ENCODE results near the gene FBXO3.
"Not testable (repeated sequence)": the region's sequence is repeated elsewhere in the genome, so short reads cannot be mapped to it uniquely, and the experiment has no call there.

The FBXO3 gene, protein sequence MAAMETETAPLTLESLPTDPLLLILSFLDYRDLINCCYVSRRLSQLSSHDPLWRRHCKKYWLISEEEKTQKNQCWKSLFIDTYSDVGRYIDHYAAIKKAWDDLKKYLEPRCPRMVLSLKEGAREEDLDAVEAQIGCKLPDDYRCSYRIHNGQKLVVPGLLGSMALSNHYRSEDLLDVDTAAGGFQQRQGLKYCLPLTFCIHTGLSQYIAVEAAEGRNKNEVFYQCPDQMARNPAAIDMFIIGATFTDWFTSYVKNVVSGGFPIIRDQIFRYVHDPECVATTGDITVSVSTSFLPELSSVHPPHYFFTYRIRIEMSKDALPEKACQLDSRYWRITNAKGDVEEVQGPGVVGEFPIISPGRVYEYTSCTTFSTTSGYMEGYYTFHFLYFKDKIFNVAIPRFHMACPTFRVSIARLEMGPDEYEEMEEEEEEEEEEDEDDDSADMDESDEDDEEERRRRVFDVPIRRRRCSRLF

GRCh38 chr11:33773987-33774735 lies at the start of gene FBXO3:
Gene FBXO3, minus strand, starts transcription at chr11:33774520. Its CDS starts 23 bp downstream, at chr11:33774497.
- peak in 55 of 56 donors; percentile 25 to 93 (median 81) for DNase-seq

DNA sequence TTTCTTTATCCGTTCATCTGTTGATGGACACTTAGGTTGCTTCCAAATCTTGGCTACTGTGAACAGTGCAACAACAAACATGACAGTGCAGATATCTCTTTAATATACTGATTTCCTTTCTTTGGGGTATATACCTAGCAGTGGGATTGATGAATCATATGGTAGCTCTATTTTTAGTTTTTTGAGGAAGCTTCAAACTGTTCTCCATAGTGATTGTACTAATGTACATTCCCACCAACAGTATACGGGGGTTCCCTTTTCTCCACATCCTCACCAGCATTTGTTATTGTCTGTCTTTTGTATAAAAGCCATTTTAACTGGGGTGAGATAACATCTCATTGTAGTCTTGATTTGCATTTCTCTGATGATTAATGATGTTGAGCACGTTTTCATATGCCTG lies 48.7 kb upstream of the FBXO3 start:
- not testable (repeated sequence) for DNase-seq

DNA sequence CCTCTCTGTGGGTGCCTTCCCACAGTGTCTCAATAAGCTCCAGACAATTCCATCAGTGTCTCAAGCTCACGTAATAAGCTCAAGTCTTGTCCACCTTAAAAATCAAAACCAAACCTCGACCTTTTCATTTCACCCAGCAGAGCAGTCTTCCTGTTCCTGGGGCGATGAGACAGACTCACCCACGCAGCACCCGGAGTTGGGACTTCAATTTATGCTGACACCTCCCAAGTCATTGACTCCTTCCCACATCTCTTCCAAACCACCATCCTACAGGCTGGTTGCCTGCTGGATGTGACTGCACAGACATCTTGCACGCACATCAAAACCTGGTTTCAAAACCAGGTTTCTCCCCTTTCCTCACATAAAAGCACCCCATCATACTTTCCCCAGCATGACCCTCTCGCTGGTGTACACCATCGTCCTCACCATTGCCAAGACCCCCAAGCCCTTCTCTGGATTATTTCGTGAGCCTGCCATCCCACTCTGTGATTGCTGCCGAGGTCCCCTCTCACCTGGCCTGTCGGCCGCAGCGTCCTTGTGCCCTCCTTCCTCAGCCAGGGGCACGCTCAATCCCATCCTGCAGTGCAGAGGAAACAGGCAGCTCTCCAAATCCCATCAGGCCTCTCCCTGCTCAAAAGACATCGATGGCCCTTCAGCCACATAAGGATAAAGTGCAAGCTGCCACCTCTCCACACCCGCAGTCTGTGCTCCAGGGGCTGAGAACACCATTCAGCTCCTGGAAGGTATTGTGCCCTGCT lies 45.1 kb upstream of the FBXO3 start:
- DNase-seq: peak in 15 of 56 donors; percentile 17 to 71 (median 32)

DNA sequence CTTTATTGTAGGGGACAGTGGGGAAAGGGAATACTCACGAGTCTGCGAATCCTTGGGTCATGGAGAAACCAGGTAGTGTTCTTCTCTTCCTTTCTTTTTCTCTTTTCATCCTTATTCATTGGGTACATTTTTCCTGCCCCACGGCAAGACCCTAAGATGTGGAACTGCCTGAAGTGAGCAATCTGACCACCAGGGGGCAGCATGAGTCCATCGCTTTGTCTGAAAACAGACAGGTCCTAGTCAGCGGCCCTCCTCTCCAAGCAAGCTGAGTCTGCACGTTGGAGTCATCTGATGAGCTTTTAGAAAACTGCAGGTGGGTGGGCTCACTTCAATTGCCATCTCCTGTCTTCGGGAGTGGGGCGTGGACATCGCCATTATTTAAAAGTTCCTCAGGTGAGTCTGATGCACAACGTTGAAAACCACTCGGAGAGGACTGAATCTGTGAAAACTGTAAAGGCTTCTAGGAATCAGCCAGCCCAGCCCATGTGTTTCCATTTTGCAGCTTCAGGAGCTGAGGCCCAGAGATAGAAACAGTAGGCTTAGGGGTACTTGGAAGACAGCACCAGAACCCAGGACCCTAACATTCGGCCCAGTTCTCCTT lies 34.0 kb upstream of the FBXO3 start:
- DNase-seq: peak in 53 of 56 donors; percentile 26 to 95 (median 71)

DNA sequence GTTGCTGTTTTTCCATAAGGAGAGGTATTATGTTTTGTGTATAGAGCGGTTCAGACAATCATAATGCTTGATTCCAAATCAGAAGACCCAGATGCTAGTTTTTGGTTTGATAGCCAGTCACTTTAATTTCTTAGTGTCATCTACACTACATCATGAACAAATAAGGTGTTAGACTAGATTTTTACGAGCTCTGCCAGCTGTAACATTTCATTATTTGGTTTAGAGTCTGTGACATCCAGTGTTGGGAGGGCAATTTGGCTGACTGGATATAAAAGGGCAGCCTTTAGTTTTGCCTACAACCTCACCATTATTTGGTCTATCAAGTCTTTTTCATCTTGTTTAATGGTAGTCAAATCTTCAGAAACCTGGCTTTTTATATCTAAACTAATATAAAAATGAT lies 30.2 kb upstream of the FBXO3 start:
- DNase-seq: no peak

- peak in 42 of 56 donors; percentile 8 to 81 (median 36) for DNase-seq
Observed at GRCh38 chr11:33802194-33802950, 28.1 kb upstream of the FBXO3 start.

DNA sequence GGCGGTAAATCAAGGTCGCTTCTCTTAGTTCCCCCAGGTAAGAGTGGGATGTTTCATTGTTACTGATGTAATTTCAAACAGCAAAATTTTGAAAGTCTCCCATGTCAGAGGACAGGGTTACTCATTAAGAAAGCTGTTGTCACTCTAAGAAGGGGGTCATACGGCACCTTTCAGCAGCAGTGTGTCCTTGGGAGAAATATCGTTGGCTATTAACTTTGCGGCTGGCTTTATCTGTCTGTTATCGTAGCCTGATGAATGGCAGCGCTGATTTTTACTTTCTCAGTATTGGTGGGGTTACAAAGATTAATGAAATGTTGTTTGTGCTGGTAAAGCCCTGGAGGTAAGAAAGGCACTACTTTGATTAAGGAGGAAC lies 27.5 kb upstream of the FBXO3 start:
- no peak for DNase-seq

- DNase-seq: no peak
Observed at GRCh38 chr11:33797879-33798278, 23.6 kb upstream of the FBXO3 start.

DNA sequence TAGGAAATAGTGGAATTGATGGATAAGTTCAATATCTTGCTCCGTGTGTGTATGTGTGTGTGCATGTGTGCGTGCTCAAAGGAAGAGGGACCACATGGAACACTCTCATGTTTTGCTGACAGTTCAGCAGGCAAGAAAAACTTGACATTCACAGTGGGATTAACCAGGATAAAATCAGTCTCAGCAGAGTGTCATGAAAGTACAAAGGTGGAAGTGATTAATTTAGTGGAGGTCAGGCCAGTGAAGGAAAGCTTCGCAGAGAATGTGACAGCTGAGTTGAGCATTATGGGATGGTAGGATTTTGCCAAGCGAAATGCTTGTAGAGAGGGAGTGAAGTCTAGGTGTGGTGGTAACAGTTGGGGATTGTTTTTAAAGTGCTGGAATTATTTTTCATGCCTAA lies 15.7 kb upstream of the FBXO3 start:
- DNase-seq: no peak

GRCh38 chr11:33788095-33788494 lies 13.8 kb upstream of the FBXO3 start:
- not testable (repeated sequence) for DNase-seq

DNA sequence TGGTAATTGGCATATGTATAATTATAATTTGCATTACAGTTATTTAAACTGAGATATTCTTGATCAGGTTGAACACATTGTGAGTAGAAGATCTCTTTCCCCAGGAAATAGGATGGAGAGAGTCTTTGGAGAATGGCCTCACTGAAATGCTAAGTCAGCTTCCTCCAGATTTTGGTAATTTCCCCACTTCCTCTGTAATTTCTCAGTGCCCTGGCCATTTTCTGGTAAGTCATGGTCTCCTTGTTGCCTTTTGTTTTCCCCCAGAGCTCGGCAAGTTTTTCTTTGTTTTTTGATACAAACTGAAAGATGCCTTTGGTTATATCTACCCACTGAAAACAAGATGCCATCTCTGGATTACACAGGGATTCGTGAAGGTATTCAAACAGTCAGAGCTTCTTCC lies 12.8 kb upstream of the FBXO3 start:
- no peak for DNase-seq

- no peak for DNase-seq
Observed at GRCh38 chr11:33785609-33786008, 11.3 kb upstream of the FBXO3 start.

DNA sequence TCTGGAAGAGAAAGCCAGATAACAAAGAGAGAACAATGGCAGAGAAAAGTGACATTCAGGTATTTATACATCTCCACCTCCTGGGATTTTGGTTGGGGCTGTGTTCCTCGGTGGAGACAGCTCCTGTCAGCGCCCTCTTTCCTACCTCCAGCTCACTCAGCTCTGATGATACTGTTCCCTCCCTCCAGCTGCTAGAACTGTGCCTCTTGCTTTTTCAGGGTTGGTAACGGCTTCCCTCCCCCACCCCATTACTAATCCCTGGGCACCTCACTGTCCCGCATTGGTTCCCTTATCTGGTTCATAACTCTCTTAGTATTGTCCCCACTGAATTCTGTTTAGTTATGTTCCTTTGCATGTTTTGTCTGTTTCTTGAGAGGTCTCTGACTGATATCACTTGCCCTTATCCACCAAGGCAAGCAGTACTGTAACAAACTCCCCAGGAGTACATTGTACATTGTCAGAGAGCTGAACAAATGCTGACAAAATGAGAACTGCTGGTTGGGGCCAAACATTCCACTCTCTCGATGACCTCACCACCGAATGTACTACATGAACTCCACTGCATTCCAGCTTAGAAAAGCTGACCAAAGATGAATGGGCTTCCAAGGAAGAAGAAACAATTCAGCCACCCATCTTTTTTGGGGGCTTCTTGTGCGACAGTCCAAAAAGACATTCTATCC lies 5.7 kb upstream of the FBXO3 start:
- no peak for DNase-seq

- no peak for DNase-seq
Observed at GRCh38 chr11:33778675-33779074, 4.4 kb upstream of the FBXO3 start.

DNA sequence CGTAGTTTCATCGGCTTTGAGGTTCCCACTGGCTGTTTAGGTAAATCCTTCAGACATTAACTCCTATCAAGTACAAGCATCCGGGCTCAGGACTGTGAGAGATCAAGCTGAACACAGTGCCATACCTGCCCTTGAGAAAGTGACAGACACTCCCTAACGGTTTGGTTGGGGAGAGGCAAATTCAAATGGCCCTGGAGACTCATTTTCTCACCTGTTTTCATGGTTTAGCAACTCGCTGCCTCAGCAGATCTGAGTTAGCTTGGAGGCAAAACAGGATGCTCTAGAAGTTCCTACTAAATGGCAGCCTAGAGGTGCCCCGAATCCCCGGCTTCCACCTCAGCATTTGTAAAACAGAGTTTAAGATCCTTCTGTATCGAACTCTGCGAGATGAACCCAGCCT lies 3.6 kb upstream of the FBXO3 start:
- no peak for DNase-seq

DNA sequence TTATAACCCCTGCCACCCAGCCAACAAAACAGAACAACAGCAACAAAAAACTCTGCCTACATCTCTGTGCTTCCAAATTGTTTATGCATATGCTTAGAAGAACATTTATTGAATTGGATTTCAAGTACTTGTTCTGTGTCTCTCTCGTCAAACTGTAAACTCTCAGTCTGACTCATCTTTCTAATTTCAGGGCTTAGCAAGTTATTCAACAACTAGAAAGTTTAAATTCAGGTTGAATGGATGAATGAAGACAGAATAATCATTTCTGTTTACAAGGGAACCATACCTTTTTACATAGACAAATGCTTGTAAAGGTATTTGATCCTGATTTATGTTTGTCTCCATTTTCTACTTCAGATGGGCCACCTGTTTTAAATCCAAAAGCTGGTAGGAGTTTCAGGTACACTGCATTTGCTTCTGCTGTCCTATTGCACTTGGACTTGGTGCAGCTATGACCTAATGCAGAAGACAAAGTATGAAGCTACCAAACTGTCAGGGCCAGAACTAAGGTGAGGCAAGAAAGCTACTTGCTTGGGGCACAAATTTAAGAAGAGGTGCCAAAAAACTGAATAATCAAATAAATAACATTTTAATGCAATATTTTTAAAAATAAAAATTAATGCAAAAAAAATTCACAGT lies 1.6 kb upstream of the FBXO3 start:
- DNase-seq: no peak

DNA sequence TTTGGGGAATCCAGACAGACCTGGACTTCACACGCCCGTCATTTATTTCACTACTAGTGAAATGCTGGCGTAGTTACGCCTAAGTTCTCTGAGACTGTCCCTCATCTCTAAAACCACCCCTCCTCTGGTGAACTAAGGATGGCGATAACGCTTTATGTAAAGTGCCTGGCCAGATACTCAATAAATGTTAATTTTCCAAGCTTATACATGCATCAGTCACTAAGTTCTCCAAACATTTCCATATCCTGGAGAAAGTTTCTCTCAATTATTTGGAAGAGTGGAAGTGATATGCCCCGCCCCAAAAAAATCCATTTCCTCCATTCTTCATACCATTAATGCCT lies 1.1 kb upstream of the FBXO3 start:
- DNase-seq: no peak

GRCh38 chr11:33774736-33775466 lies 581 bp upstream of the FBXO3 start:
- DNase-seq: peak in 9 of 56 donors; percentile 30 to 58 (median 52)

All from nucleus accumbens (tissue), 56 donors.